ENCODE data around the gene NBAS.
A peak's percentile ranks its signal among the peaks of the same experiment; 100 is the strongest.

NBAS gene

GRCh38 chr2:15313657-15314056 is 247.5 kb downstream of the NBAS start:
- no peak for DNase-seq (ENCODE audit: low read depth)
- TF ChIP-seq POLR2A (IDR thresholded peaks at IDR 0.05; ENCODE audit: extremely low read depth, insufficient read length), result no peak
- TF ChIP-seq CTCF (IDR thresholded peaks at IDR 0.05; ENCODE audit: low read depth, low read length), result no peak
- TF ChIP-seq, protein P1, sequence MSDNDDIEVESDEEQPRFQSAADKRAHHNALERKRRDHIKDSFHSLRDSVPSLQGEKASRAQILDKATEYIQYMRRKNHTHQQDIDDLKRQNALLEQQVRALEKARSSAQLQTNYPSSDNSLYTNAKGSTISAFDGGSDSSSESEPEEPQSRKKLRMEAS (IDR thresholded peaks at IDR 0.05; ENCODE audit: low read depth, low read length), result no peak
- no peak for TF ChIP-seq MYC (IDR thresholded peaks at IDR 0.05; ENCODE audit: low read depth, low read length)

GRCh38 chr2:15311926-15312325 is 249.2 kb downstream of the NBAS start:
- TF ChIP-seq MYC (IDR thresholded peaks at IDR 0.05; ENCODE audit: low read depth, low read length) (no peak), POLR2A (IDR thresholded peaks at IDR 0.05; ENCODE audit: extremely low read depth, insufficient read length) (no peak), CTCF (IDR thresholded peaks at IDR 0.05; ENCODE audit: low read depth, low read length) (no peak)
- TF ChIP-seq, protein P1 (IDR thresholded peaks at IDR 0.05; ENCODE audit: low read depth, low read length), result no peak
- H3K4me3 ChIP-seq (ENCODE audit: low read depth, low read length), result no peak overlapping the region
- DNase-seq (ENCODE audit: low read depth), result no peak

More at GRCh38 chr2:15313657-15314056, 247.5 kb downstream of the NBAS start:
- H3K4me3 ChIP-seq (ENCODE audit: low read depth, low read length), result no peak overlapping the region

GRCh38 chr2:15311201-15311907 is 249.8 kb downstream of the NBAS start:
- H3K4me3 ChIP-seq (ENCODE audit: low read depth, low read length), result no peak overlapping the region
- peak; percentile 22 for DNase-seq (ENCODE audit: low read depth)
- TF ChIP-seq, protein P1 (IDR thresholded peaks at IDR 0.05; ENCODE audit: low read depth, low read length), result no peak
- no peak for TF ChIP-seq CTCF (IDR thresholded peaks at IDR 0.05; ENCODE audit: low read depth, low read length)
- TF ChIP-seq MYC (IDR thresholded peaks at IDR 0.05; ENCODE audit: low read depth, low read length), result no peak
- TF ChIP-seq POLR2A (IDR thresholded peaks at IDR 0.05; ENCODE audit: extremely low read depth, insufficient read length), result no peak

GRCh38 chr2:15307526-15307925 is 253.6 kb downstream of the NBAS start:
- H3K4me3 ChIP-seq (ENCODE audit: low read depth, low read length), result no peak overlapping the region
- TF ChIP-seq CTCF (IDR thresholded peaks at IDR 0.05; ENCODE audit: low read depth, low read length) (no peak), POLR2A (IDR thresholded peaks at IDR 0.05; ENCODE audit: extremely low read depth, insufficient read length) (no peak), MYC (IDR thresholded peaks at IDR 0.05; ENCODE audit: low read depth, low read length) (no peak)
- TF ChIP-seq, protein P1 (IDR thresholded peaks at IDR 0.05; ENCODE audit: low read depth, low read length), result no peak
- no peak for DNase-seq (ENCODE audit: low read depth)

DNA sequence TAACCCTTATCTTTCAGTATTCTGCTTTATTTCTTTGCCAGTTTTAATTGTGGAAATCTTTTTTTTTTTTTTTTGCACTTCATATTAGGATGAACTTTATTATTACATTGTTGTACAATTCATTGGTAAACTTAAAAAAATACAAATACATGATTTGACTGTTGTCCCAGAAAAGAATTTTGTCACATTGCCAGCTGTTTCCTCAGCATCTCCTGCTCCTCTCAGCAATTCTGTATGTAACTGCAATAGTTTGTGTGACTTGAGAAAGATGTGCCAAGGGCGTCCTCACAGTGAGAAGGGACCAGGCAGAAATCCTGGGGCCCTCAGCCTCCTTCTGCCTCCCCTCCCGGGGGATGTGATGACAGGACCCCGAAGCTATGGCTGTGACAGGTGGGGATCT is 254.4 kb downstream of the NBAS start:
- H3K4me3 ChIP-seq (ENCODE audit: low read depth, low read length), result no peak overlapping the region
- TF ChIP-seq, protein P1 (IDR thresholded peaks at IDR 0.05; ENCODE audit: low read depth, low read length), result no peak
- TF ChIP-seq POLR2A (IDR thresholded peaks at IDR 0.05; ENCODE audit: extremely low read depth, insufficient read length) (no peak), CTCF (IDR thresholded peaks at IDR 0.05; ENCODE audit: low read depth, low read length) (no peak), MYC (IDR thresholded peaks at IDR 0.05; ENCODE audit: low read depth, low read length) (no peak)
- no peak for DNase-seq (ENCODE audit: low read depth)
